HCT116 (cell line): ENCODE data around the gene MRPS18A.

ENCODE experiments used
- CEBPB ChIP-seq: IDR thresholded peaks from 2 replicates; pipeline ENCODE4 v1.6.1; 2012; ENCODE audit warnings: low read depth
- EGR1 ChIP-seq: IDR thresholded peaks from 2 replicates; pipeline ENCODE4 v1.6.1; 2012; ENCODE audit warnings: low read depth
- EZH2 ChIP-seq: fragments of 200-600 bp; sonication (generic); IDR thresholded peaks from 2 replicates; pipeline ENCODE4 v1.6.1; 2017; ENCODE audit warnings: antibody characterized with exemption, mixed run types
- EZH2phosphoT487 ChIP-seq: fragments of 200-600 bp; IDR thresholded peaks from 2 replicates; pipeline ENCODE4 v1.6.1; 2018; ENCODE audit warnings: antibody characterized with exemption, borderline replicate concordance
- POLR2A ChIP-seq: IDR thresholded peaks from 2 replicates; pipeline ENCODE4 v1.7.0; 2011; ENCODE audit warnings: borderline replicate concordance; ENCODE audit not compliant: insufficient read depth, insufficient read length; ENCODE audit errors: extremely low read depth
- POLR2AphosphoS5 ChIP-seq: IDR thresholded peaks from 2 replicates; pipeline ENCODE4 v1.6.1; 2011; ENCODE audit warnings: mild to moderate bottlenecking, low read depth, low read length, moderate library complexity
- SP1 ChIP-seq: IDR thresholded peaks from 2 replicates; pipeline ENCODE4 v1.6.1; 2012; ENCODE audit warnings: low read depth
- TCF7L2 ChIP-seq: IDR thresholded peaks from 2 replicates; pipeline ENCODE4 v1.7.0; 2011; ENCODE audit warnings: borderline replicate concordance, inconsistent platforms; ENCODE audit not compliant: insufficient read depth, insufficient read length; ENCODE audit errors: extremely low read depth
- YY1 ChIP-seq: IDR thresholded peaks from 2 replicates; pipeline ENCODE4 v1.6.1; 2011; ENCODE audit warnings: low read length, low read depth, moderate library complexity, mild to moderate bottlenecking; ENCODE audit not compliant: insufficient replicate concordance; ENCODE audit errors: extremely low read depth
- ZFX ChIP-seq: fragments of 450-650 bp; IDR thresholded peaks from 2 replicates; pipeline ENCODE4 v1.6.1; 2017
- TF ChIP-seq, protein P1 (sequence below): IDR thresholded peaks from 2 replicates; pipeline ENCODE4 v1.6.1; 2012; ENCODE audit warnings: low read depth
- TF ChIP-seq, protein P2 (sequence below), 3 experiments: fragments of 200-600 bp in 1 of 3; sonication (generic) in 1 of 3; IDR thresholded peaks in 2 of 3; conservative IDR thresholded peaks in 1 of 3; 2 replicates each; pipeline ENCODE4 v1.5.1; 2012 to 2017; ENCODE audit warnings: low read depth in 2 of 3, low read length in 2 of 3, antibody characterized with exemption in 1 of 3, borderline replicate concordance in 1 of 3, control low read depth in 1 of 3, mild to moderate bottlenecking in 1 of 3, mixed read lengths in 1 of 3, mixed run types in 1 of 3, moderate library complexity in 1 of 3; ENCODE audit not compliant: insufficient read depth in 1 of 3
- TF ChIP-seq, protein P3 (sequence below): IDR thresholded peaks from 2 replicates; pipeline ENCODE4 v1.6.1; 2012

DNA sequence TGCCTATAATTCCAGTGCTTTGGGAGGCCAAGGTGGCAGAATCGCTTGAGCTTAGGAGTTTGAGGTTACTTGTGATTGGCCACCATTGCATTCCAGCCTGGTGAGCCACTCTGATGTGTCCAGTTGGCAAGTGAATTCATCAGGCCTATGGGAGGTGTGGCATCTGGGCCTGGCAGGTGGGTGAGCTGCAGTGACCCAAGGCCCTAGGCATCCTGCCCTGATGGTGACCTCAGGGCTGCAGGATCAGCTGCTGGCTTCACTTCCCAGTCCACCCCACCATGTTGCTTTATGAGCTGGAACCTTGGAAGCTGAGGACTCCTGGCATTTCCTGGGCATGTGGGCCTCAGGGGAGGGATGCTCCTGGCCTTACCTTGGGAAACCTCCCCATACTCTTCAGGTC lies 22.2 kb downstream of the MRPS18A start:
- TF ChIP-seq, protein P1, sequence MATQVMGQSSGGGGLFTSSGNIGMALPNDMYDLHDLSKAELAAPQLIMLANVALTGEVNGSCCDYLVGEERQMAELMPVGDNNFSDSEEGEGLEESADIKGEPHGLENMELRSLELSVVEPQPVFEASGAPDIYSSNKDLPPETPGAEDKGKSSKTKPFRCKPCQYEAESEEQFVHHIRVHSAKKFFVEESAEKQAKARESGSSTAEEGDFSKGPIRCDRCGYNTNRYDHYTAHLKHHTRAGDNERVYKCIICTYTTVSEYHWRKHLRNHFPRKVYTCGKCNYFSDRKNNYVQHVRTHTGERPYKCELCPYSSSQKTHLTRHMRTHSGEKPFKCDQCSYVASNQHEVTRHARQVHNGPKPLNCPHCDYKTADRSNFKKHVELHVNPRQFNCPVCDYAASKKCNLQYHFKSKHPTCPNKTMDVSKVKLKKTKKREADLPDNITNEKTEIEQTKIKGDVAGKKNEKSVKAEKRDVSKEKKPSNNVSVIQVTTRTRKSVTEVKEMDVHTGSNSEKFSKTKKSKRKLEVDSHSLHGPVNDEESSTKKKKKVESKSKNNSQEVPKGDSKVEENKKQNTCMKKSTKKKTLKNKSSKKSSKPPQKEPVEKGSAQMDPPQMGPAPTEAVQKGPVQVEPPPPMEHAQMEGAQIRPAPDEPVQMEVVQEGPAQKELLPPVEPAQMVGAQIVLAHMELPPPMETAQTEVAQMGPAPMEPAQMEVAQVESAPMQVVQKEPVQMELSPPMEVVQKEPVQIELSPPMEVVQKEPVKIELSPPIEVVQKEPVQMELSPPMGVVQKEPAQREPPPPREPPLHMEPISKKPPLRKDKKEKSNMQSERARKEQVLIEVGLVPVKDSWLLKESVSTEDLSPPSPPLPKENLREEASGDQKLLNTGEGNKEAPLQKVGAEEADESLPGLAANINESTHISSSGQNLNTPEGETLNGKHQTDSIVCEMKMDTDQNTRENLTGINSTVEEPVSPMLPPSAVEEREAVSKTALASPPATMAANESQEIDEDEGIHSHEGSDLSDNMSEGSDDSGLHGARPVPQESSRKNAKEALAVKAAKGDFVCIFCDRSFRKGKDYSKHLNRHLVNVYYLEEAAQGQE: no peak
- no peak for TF ChIP-seq EGR1
- TF ChIP-seq EZH2phosphoT487: no peak
- no peak for TF ChIP-seq POLR2AphosphoS5
- TF ChIP-seq, protein P2, sequence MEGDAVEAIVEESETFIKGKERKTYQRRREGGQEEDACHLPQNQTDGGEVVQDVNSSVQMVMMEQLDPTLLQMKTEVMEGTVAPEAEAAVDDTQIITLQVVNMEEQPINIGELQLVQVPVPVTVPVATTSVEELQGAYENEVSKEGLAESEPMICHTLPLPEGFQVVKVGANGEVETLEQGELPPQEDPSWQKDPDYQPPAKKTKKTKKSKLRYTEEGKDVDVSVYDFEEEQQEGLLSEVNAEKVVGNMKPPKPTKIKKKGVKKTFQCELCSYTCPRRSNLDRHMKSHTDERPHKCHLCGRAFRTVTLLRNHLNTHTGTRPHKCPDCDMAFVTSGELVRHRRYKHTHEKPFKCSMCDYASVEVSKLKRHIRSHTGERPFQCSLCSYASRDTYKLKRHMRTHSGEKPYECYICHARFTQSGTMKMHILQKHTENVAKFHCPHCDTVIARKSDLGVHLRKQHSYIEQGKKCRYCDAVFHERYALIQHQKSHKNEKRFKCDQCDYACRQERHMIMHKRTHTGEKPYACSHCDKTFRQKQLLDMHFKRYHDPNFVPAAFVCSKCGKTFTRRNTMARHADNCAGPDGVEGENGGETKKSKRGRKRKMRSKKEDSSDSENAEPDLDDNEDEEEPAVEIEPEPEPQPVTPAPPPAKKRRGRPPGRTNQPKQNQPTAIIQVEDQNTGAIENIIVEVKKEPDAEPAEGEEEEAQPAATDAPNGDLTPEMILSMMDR (IDR thresholded peaks at IDR 0.05 in 2 of 3, conservative IDR thresholded peaks at IDR 0.05 in 1 of 3; ENCODE audit: borderline replicate concordance in 1 of 3, insufficient read depth in 1 of 3, low read depth in 2 of 3, low read length in 2 of 3): no peak
- TF ChIP-seq EZH2: no peak
- no peak for TF ChIP-seq CEBPB
- no peak for TF ChIP-seq POLR2A
- TF ChIP-seq YY1: no peak
- no peak for TF ChIP-seq TCF7L2
- TF ChIP-seq, protein P3, sequence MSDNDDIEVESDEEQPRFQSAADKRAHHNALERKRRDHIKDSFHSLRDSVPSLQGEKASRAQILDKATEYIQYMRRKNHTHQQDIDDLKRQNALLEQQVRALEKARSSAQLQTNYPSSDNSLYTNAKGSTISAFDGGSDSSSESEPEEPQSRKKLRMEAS: no peak
- no peak for TF ChIP-seq ZFX
- no peak for TF ChIP-seq SP1
